Fibroblast of skin of right biceps (primary cell): ENCODE measurements around the gene FTL.

Source experiments
- DNase-seq: peaks from one replicate; pipeline ENCODE4 v3.0.0-alpha.2; 2013

FTL gene

GRCh38 chr19:48946463-48947257 lies 18.4 kb upstream of the FTL start:
- DNase-seq = no peak

- DNase-seq = no peak
Observed at GRCh38 chr19:48947258-48947542, 17.9 kb upstream of the FTL start.

- DNase-seq = no peak
Observed at GRCh38 chr19:48950159-48950558, 14.9 kb upstream of the FTL start.

GRCh38 chr19:48950830-48951519 lies 14.1 kb upstream of the FTL start:
- DNase-seq = no peak

GRCh38 chr19:48953141-48953540 lies 12.0 kb upstream of the FTL start:
- no peak for DNase-seq

GRCh38 chr19:48953990-48954594 lies 11.0 kb upstream of the FTL start:
- DNase-seq = no peak

- peak; percentile 97 for DNase-seq
Observed at GRCh38 chr19:48954595-48955307, 10.4 kb upstream of the FTL start, which contains the start of gene BAX. BAX (plus strand) TSS chr19:48954875; CDS start chr19:48954929, 54 bp downstream.

GRCh38 chr19:48955308-48955958 lies 9.7 kb upstream of the FTL start:
- DNase-seq = no peak

- DNase-seq = no peak
Observed at GRCh38 chr19:48958006-48958405, 7.1 kb upstream of the FTL start.

GRCh38 chr19:48959341-48960239 lies 5.5 kb upstream of the FTL start:
- DNase-seq = no peak

- DNase-seq = no peak
Observed at GRCh38 chr19:48961051-48961649, 4.0 kb upstream of the FTL start.

GRCh38 chr19:48961673-48962028 lies 3.5 kb upstream of the FTL start:
- DNase-seq = no peak

- peak; percentile 20 for DNase-seq
Observed at GRCh38 chr19:48962029-48962848, 2.9 kb upstream of the FTL start.

- no peak for DNase-seq
Observed at GRCh38 chr19:48962849-48963165, 2.3 kb upstream of the FTL start.

GRCh38 chr19:48963371-48964204 lies 1.5 kb upstream of the FTL start:
- DNase-seq = peak; percentile 86

- DNase-seq = peak; percentile 71
Observed at GRCh38 chr19:48964205-48965039, 687 bp upstream of the FTL start.

- peak; percentile 83 for DNase-seq
Observed at GRCh38 chr19:48965806-48966540, 864 bp downstream of the FTL start.
